Measurements from ENCODE around the gene HSPA1L.

HSPA1L gene

DNA sequence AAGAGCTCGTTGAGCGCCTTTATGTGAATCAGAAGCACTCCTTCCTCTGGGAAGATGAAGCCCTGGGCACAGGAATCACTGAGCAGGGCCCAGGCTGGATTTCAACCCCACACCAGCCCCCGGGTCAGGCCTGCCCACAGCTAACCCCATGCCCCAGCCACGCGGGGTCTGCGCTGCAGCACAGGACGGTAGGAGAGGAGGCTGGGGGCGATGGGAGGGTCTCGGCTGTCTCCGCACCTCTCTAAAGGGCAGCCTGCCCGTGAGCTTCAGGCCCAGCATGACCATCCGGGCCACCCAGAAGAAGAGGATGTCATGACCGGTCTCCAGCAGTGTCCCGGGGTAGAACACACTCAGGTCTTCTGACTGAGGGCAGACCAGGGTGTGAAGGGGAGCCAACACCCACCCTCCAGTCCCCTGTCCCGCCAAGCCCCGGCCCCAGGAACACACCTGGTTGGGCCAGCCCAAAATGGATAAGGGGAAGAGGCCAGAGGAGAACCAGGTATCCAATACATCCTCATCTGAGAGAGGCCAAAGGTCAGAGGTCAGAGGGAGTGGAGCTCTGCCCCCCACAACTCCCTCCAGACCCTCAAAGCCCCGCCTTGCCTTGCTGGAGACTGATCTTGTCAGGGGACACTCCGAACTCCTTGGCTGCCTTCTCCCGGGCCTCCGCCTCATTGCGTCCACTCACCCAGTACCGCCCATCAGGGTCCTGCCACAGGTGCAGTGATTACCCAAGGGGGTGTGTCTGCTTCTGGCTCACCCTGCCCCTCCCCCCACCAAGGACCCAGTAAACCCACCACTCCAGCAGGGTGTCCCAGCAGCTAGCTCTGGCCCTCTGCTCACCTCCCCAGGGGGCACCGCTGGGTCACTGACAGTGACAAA, 33.6 kb downstream of the HSPA1L start:
- no peak for DNase-seq

DNA sequence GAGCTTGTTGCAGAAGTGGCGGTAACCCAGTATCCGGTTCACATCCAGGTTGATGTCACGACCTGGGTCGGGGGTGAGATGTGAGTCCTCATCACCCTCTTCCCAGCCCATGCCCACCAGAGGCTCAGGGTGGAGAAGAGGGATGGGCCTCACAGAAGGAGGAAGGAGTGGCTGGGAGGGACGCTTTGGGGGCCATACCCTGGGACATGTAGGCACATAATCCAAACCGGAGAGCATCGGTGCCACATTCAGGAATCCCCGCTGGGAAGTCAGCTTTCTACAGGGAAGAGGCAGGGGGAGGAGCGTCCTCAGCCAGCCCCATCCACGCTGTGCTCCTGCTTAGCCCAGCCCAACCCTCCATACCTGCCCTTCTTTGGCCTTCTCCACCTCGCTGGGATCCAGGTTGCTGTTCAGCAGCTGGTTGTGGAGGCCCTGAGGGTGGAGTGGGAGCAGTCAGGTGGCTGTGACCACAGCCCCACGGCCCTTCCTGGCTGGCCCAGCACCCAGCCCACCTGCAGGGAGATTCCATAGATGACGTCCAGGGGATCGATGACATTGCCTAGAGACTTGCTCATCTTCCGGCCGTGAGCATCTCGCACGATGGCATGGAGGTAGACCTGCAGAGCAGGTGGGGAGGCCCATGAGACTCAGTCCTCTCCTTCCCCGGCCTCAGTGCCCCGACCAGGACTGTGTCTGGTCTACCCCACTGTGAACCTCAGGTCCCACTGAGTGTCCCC, 34.4 kb downstream of the HSPA1L start:
- DNase-seq = no peak

- DNase-seq = no peak
Measured at GRCh38 chr6:31779908-31780307, 35.2 kb downstream of the HSPA1L start.

- DNase-seq = no peak
Measured at GRCh38 chr6:31778999-31779885, 35.8 kb downstream of the HSPA1L start.

GRCh38 chr6:31778193-31778592, 36.9 kb downstream of the HSPA1L start:
- DNase-seq = no peak

DNA sequence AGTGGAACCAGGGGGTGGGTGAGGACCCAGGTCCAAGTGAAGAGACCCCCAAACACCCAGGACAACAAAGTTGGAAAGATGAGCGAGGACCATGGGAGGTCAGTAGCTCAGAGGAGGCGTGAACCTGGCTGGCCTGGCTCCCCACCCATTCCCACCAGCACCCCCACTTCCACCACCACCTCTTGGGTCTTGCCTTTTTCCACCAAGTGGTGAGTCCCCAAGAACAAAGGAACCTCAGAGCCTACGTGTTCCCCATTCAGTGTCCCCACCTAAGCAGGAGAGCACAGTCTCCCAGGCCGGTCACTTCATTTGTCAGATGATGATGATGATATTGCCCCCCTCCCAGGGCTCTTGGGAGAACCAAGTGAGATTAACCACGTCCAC, 37.4 kb downstream of the HSPA1L start:
- DNase-seq = no peak

- peak; percentile 46 for DNase-seq
Measured at GRCh38 chr6:31776989-31777666, 38.0 kb downstream of the HSPA1L start, which contains the start of gene VWA7. Gene VWA7 (minus strand): TSS chr6:31777328. CDS start chr6:31776779, 549 bp downstream.

DNA sequence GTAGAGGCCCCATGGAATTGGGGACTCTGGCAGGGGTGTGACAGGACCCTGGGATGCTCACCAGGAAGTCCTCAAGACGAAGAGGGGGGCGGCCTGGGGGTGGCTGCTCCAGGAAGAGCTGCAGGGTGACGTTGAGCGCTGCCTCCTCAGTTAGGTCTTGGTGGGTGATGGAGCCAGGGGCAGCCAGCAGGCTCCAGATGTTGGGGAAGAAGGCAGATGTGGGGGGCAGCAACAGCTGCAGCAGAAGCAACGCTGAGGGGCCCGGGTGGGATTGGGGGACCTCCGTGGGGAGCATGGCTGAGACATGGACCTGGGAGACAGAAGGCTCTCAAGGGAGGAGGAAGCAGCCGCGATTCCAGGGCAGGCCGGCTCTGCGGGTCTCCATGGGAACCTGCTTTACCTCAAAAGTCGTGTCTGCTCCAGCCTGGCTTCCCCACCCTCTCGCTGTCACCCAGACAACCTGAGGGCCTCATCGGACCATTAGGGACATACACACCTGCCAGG, 38.5 kb downstream of the HSPA1L start:
- DNase-seq = peak; percentile 46

DNA sequence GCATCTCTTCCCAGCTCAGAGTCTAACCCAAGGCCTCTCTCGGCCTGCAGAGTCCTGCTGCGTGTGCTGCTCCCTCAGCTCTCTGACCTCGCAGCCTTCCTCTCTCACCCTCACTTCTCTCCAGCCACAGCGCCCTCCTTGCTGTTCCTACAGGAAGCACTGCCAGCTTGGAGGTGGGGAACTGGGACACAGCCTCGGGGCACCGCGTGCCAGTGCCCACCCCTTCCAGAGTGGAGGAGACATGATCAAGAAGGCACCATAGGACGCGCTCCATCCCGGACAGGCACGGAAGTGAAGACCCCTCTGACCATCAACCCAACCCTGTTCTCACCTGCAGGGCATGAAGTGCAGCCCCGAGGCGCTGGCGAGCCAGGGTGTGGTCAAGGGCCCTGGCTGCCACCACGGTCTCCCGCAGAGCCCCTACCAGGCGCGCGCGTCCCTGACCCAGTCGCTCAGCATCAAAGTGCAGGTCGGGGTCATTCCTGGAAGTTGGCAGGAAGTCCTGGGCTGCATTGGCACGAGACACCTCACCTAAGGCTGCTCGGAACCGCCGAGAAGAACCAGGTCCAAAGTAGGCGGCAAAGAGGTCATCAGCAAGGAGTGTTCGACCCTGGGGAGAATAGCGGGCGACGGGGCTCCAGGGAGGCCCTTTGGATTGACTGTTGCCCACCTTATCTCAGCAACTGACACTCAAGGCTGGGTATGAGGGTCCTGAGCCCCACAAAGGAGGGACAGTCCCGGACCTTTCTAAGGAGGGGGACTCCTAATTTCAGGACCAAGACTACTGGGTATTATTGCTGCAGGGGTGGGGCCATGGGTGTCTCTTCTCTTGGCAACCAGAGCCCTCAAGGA, 39.2 kb downstream of the HSPA1L start:
- DNase-seq = no peak

- no peak for DNase-seq
Measured at GRCh38 chr6:31775184-31775583, 39.9 kb downstream of the HSPA1L start.

GRCh38 chr6:31771992-31772358, 43.1 kb downstream of the HSPA1L start:
- no peak for DNase-seq

DNA sequence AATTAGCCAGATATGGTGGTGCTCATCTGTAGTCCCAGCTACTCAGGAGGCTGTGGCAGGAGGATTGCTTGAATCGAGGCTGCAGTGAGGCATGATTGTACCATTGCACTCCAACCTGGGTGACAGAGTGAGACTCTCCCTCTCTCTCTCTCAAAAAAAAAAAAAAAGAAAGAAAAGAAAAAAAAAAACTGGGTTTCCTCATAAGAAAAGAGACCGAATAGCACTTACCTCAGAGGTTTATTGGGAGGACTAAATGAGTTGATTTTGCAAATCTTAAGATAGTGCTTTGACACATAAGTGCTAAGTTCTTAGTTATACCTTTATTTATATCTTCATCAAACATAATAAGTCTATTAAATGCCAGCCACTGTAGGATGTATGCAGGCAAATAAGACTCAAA, 44.2 kb downstream of the HSPA1L start:
- DNase-seq = no peak

DNA sequence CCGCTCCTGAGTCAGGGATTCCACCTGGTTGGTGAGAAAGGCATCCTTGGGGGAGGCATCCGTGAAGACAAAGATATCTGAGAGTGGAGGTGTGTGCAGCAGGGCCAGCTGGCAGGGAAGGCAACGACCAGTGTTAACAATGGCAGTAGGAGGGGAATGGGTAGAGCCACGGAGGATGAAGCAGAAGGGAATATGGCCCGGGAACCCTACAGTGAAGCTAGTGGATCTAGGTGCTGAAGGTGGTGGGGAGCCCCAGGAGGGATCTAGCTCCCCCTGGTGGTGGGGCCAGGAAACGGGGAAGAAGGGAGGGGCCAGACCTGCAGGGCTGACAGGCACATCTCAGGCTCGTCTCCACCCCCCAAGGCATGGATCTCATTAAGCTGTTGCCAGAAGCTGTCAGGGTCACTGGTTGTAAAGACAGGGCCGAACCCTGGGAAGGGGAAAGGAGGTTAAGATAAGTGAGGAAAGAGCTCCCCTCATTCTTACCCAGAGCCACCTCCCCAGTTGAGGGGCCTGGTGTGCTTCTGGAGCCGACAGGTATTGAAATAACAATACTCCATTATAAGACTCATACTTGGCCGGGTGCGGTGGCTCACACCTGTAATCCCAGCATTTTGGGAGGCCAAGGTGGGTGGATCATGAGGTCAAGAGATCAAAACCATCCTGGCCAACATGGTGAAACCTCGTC, 45.3 kb downstream of the HSPA1L start:
- peak; percentile 24 for DNase-seq

DNA sequence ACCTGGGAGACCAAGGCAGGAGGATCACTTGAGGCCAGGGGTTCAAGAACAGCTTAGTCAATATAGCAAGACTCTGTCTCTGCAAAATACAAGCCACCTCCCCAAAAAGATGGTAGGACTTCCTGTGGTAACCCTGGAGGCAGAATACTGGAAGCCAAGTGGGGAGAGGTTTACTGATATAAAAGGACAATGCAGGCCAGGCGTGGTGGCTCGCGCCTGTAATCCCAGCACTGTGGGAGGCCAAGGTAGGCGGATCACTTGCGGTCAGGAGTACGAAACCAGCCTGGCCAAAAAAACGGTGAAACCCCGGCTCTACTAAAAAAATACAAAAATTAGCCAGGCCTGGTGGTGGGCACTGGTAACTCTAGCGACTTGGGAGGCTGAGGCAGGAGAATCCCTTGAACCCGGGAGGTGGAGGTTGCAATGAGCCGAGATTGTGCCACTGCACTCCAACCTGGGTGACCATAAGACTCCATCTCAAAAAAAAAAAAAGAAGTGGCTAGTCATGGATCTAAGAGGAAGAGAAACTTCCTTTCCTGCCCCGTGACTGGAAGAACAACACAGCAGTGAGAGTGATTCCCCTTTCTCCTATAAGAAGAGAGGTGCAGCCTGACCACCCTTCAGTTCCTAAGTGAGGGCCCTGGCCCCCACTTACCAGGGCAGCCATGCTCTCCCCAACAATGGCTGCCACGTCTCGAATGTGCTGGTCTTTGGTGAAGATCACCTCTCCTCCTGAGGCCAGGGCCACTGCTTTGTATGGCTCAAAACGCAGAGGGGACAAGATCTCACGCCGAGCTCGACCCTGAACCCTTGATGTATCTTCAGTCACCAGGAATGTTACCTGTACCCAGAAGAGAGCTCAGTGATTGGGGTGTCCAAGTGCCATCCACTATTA, 46.5 kb downstream of the HSPA1L start:
- no peak for DNase-seq

GRCh38 chr6:31767096-31767645, 47.9 kb downstream of the HSPA1L start:
- no peak for DNase-seq

DNA sequence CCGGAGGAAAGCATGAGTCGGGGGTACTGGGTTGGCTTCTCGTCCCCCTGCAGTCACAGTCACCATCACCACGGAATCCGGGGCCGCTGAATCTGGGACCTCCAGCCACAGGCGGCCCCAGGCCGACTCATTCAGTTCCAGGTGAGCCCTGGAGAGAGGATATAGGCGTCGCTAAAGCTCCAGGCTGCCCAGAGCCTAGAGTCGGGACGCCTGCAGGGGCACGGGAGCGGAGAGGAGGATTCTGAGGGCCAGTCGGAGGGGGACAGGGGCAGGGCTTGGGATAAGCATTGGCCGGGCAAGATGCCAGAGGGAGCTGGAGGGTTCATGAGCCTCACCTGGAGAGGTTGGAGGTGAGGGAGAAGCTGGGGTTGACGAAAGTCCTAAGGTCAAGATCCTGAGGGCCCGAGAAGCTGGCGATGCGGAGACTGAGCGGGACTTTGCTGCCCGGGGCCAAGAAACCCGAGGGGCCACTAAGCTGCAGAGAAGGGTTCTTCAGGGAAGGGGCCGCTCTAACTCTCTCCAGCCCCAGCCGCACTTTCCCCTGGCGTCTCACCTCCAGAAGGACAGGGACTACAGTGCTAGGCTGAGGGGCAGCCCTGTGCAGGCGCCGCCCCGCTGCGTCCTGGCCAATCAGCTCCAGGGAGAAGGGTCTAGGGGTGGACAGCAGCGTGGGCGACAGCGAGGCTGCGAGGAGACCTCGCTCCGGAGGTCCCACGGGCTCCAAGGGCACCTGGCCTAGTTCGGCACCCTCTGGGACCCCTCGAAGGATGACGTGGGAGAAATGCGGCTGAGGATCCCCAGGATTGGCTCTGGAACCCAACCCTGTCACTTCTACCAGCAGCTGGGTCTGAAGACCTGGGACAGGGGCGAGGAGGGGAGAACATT, 48.9 kb downstream of the HSPA1L start:
- no peak for DNase-seq

DNA sequence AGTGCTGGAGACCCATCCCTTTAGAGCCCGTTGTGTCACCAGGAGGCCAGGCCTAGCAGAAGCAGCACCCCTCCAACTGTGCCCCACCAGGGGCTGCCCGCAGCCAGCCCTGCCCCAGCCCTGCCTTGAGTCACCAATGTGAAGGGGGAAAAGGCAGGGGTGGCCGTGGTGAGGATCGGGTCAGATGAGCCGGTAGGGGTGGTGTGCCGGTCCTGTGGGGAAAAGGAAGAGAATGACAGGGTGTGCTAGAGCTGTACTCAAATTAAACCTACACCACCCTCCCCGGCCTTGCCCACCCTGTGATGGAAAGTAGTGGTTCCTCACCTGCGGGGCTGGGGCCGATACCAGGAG, 49.5 kb downstream of the HSPA1L start:
- DNase-seq = no peak

DNA sequence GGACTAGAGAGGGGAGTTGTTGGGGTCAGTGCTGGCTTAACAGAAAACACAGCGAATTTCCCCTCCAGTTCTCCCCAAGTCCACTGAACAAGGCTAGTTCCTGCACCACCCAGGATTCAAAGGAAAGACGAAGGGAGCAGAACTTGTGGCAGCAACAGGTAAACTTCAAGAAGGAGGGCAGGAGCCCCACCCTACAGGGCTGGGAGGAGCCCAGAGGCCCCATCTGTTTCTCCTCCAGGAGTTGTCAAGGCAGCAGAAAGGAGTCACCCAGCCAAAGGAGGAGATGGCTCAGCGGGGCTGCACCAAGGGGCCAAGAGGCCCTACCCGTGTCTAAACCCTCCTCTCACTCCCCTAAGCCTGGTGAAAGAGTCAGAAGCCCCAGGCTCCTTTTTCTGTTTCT, 50.9 kb downstream of the HSPA1L start:
- DNase-seq = no peak

- no peak for DNase-seq
Measured at GRCh38 chr6:31763619-31763940, 51.5 kb downstream of the HSPA1L start.

Data from NCI-H2171 (cell line).